GM21423 (cell line): ENCODE measurements around the gene LRRC71.

Experiments
- ATAC-seq: cut with Tn5 transposase; IDR thresholded peaks from one replicate; pipeline ENCODE4 v1.9.1; 2021; ENCODE audit warnings: mild to moderate bottlenecking, moderate library complexity; ENCODE audit not compliant: unreplicated experiment

Gene LRRC71

GRCh38 chr1:156945881-156946661 lies 25.6 kb downstream of the LRRC71 start:
- no peak for ATAC-seq

GRCh38 chr1:156947127-156947526 lies 26.7 kb downstream of the LRRC71 start:
- no peak for ATAC-seq

GRCh38 chr1:156947818-156948525 lies 27.5 kb downstream of the LRRC71 start:
- no peak for ATAC-seq

- ATAC-seq = no peak
Measured at GRCh38 chr1:156948708-156949107, 28.3 kb downstream of the LRRC71 start.

- ATAC-seq = no peak
Measured at GRCh38 chr1:156949127-156949526, 28.7 kb downstream of the LRRC71 start.

GRCh38 chr1:156951371-156951770 lies 30.9 kb downstream of the LRRC71 start:
- no peak for ATAC-seq

GRCh38 chr1:156953571-156953970 lies 33.1 kb downstream of the LRRC71 start:
- no peak for ATAC-seq

GRCh38 chr1:156956333-156956732 lies 35.9 kb downstream of the LRRC71 start:
- ATAC-seq = no peak

GRCh38 chr1:156957634-156958033 lies 37.2 kb downstream of the LRRC71 start:
- ATAC-seq = no peak

- ATAC-seq = no peak
Measured at GRCh38 chr1:156958247-156958714, 37.8 kb downstream of the LRRC71 start.

GRCh38 chr1:156959414-156959813 lies 39.0 kb downstream of the LRRC71 start:
- no peak for ATAC-seq

GRCh38 chr1:156959925-156960324 lies 39.5 kb downstream of the LRRC71 start:
- no peak for ATAC-seq

- no peak for ATAC-seq
Measured at GRCh38 chr1:156961709-156962108, 41.3 kb downstream of the LRRC71 start.

- no peak for ATAC-seq
Measured at GRCh38 chr1:156963621-156964020, 43.2 kb downstream of the LRRC71 start.

GRCh38 chr1:156964441-156964840 lies 44.0 kb downstream of the LRRC71 start:
- no peak for ATAC-seq

- ATAC-seq = no peak
Measured at GRCh38 chr1:156969496-156969895, 49.1 kb downstream of the LRRC71 start.

GRCh38 chr1:156970017-156970416 lies 49.6 kb downstream of the LRRC71 start:
- ATAC-seq = no peak

- no peak for ATAC-seq
Measured at GRCh38 chr1:156973417-156973816, 53.0 kb downstream of the LRRC71 start.

- no peak for ATAC-seq
Measured at GRCh38 chr1:156975084-156975483, 54.7 kb downstream of the LRRC71 start.

GRCh38 chr1:156980551-156980950 lies 60.1 kb downstream of the LRRC71 start:
- ATAC-seq = no peak
